ENCODE results near the gene TBRG1.
"Not testable (repeated sequence)": the region's sequence is repeated elsewhere in the genome, so short reads cannot be mapped to it uniquely, and the experiment has no call there.

The TBRG1 gene

GRCh38 chr11:124602193-124602592, 20.5 kb upstream of the TBRG1 start:
- no peak overlapping the region for H3K9ac ChIP-seq (ENCODE audit: insufficient read length, low read depth)
- DNase-seq (ENCODE audit: low read depth, low spot score) = no peak
- TF ChIP-seq SUZ12 (IDR thresholded peaks at IDR 0.05; ENCODE audit: extremely low read depth, insufficient read depth, insufficient read length) (no peak), ZNF274 (IDR thresholded peaks at IDR 0.05; ENCODE audit: low read depth, low read length) (no peak), YY1 (IDR thresholded peaks at IDR 0.05; ENCODE audit: insufficient read depth, insufficient read length) (no peak)

GRCh38 chr11:124602723-124603122, 19.9 kb upstream of the TBRG1 start:
- not testable (repeated sequence) for H3K4me1 ChIP-seq (ENCODE audit: insufficient read depth, insufficient read length); H3K9me3 ChIP-seq (ENCODE audit: insufficient read depth, low read length); H3K27me3 ChIP-seq (ENCODE audit: insufficient read depth, insufficient read length); H3K4me3 ChIP-seq (ENCODE audit: insufficient read length, low read depth); DNase-seq (ENCODE audit: low read depth, low spot score); H3K36me3 ChIP-seq (ENCODE audit: insufficient read depth, insufficient read length, low read length); H3K9ac ChIP-seq (ENCODE audit: insufficient read length, low read depth)

More at GRCh38 chr11:124602193-124602592, 20.5 kb upstream of the TBRG1 start:
- Histone ChIP-seq H3K9me3 (ENCODE audit: insufficient read depth, low read length) (no peaks in the 10 kb centered on the region), H3K4me1 (ENCODE audit: insufficient read depth, insufficient read length) (no peaks in the 10 kb centered on the region), H3K36me3 (ENCODE audit: insufficient read depth, insufficient read length, low read length) (no peaks in the 10 kb centered on the region), H3K27me3 (ENCODE audit: insufficient read depth, insufficient read length) (no peaks in the 10 kb centered on the region), H3K4me3 (ENCODE audit: insufficient read length, low read depth) (no peak overlapping the region)

GRCh38 chr11:124605719-124606118, 16.9 kb upstream of the TBRG1 start:
- DNase-seq (ENCODE audit: low read depth, low spot score) = no peak
- Histone ChIP-seq H3K27me3 (ENCODE audit: insufficient read depth, insufficient read length) (no peaks in the 10 kb centered on the region), H3K4me1 (ENCODE audit: insufficient read depth, insufficient read length) (no peaks in the 10 kb centered on the region), H3K9ac (ENCODE audit: insufficient read length, low read depth) (no peak overlapping the region), H3K4me3 (ENCODE audit: insufficient read length, low read depth) (no peak overlapping the region), H3K9me3 (ENCODE audit: insufficient read depth, low read length) (no peaks in the 10 kb centered on the region), H3K36me3 (ENCODE audit: insufficient read depth, insufficient read length, low read length) (no peaks in the 10 kb centered on the region)
- TF ChIP-seq ZNF274 (IDR thresholded peaks at IDR 0.05; ENCODE audit: low read depth, low read length) (no peak), YY1 (IDR thresholded peaks at IDR 0.05; ENCODE audit: insufficient read depth, insufficient read length) (no peak)

GRCh38 chr11:124608147-124608546, 14.5 kb upstream of the TBRG1 start:
- no peak overlapping the region for H3K9ac ChIP-seq (ENCODE audit: insufficient read length, low read depth)
- no peaks in the 10 kb centered on the region for H3K9me3 ChIP-seq (ENCODE audit: insufficient read depth, low read length)
- H3K36me3 ChIP-seq (ENCODE audit: insufficient read depth, insufficient read length, low read length) = no peaks in the 10 kb centered on the region
- TF ChIP-seq YY1 (IDR thresholded peaks at IDR 0.05; ENCODE audit: insufficient read depth, insufficient read length) (no peak), ZNF274 (IDR thresholded peaks at IDR 0.05; ENCODE audit: low read depth, low read length) (no peak), SUZ12 (IDR thresholded peaks at IDR 0.05; ENCODE audit: extremely low read depth, insufficient read depth, insufficient read length) (no peak)
- DNase-seq (ENCODE audit: low read depth, low spot score) = no peak
- H3K27me3 ChIP-seq (ENCODE audit: insufficient read depth, insufficient read length) = no peaks in the 10 kb centered on the region
- H3K4me3 ChIP-seq (ENCODE audit: insufficient read length, low read depth) = no peak overlapping the region
- H3K4me1 ChIP-seq (ENCODE audit: insufficient read depth, insufficient read length) = no peaks in the 10 kb centered on the region

- Histone ChIP-seq H3K27me3 (ENCODE audit: insufficient read depth, insufficient read length) (no peaks in the 10 kb centered on the region), H3K36me3 (ENCODE audit: insufficient read depth, insufficient read length, low read length) (no peaks in the 10 kb centered on the region), H3K9ac (ENCODE audit: insufficient read length, low read depth) (no peak overlapping the region), H3K9me3 (ENCODE audit: insufficient read depth, low read length) (no peaks in the 10 kb centered on the region), H3K4me1 (ENCODE audit: insufficient read depth, insufficient read length) (no peaks in the 10 kb centered on the region), H3K4me3 (ENCODE audit: insufficient read length, low read depth) (no peak overlapping the region)
- no peak for DNase-seq (ENCODE audit: low read depth, low spot score)
- no peak for TF ChIP-seq SUZ12 (IDR thresholded peaks at IDR 0.05; ENCODE audit: extremely low read depth, insufficient read depth, insufficient read length)
- no peak for TF ChIP-seq YY1 (IDR thresholded peaks at IDR 0.05; ENCODE audit: insufficient read depth, insufficient read length)
- TF ChIP-seq ZNF274 (IDR thresholded peaks at IDR 0.05; ENCODE audit: low read depth, low read length) = no peak
Observed at GRCh38 chr11:124610295-124610694, 12.4 kb upstream of the TBRG1 start.

- no peak for DNase-seq (ENCODE audit: low read depth, low spot score)
- Histone ChIP-seq H3K9ac (ENCODE audit: insufficient read length, low read depth) (no peak within 1 kb of the TSS), H3K4me3 (ENCODE audit: insufficient read length, low read depth) (no peak within 1 kb of the TSS), H3K9me3 (ENCODE audit: insufficient read depth, low read length) (no peaks in the 10 kb centered on the region), H3K27me3 (ENCODE audit: insufficient read depth, insufficient read length) (no peaks in the 10 kb centered on the region), H3K4me1 (ENCODE audit: insufficient read depth, insufficient read length) (no peaks in the 10 kb centered on the region), H3K36me3 (ENCODE audit: insufficient read depth, insufficient read length, low read length) (no peaks in the 10 kb centered on the region)
- no peak for TF ChIP-seq SUZ12 (IDR thresholded peaks at IDR 0.05; ENCODE audit: extremely low read depth, insufficient read depth, insufficient read length)
- no peak for TF ChIP-seq ZNF274 (IDR thresholded peaks at IDR 0.05; ENCODE audit: low read depth, low read length)
- TF ChIP-seq YY1 (IDR thresholded peaks at IDR 0.05; ENCODE audit: insufficient read depth, insufficient read length) = no peak
Observed at GRCh38 chr11:124611064-124611463, 11.6 kb upstream of the TBRG1 start, which contains the start of gene PANX3. Gene PANX3 (plus strand): TSS chr11:124611428. CDS start chr11:124611557, 129 bp downstream.

GRCh38 chr11:124612045-124612444, 10.6 kb upstream of the TBRG1 start:
- H3K9me3 ChIP-seq (ENCODE audit: insufficient read depth, low read length) = no peaks in the 10 kb centered on the region
- no peak for TF ChIP-seq SUZ12 (IDR thresholded peaks at IDR 0.05; ENCODE audit: extremely low read depth, insufficient read depth, insufficient read length)
- no peak for TF ChIP-seq ZNF274 (IDR thresholded peaks at IDR 0.05; ENCODE audit: low read depth, low read length)
- no peak for TF ChIP-seq YY1 (IDR thresholded peaks at IDR 0.05; ENCODE audit: insufficient read depth, insufficient read length)
- no peaks in the 10 kb centered on the region for H3K4me1 ChIP-seq (ENCODE audit: insufficient read depth, insufficient read length)
- H3K36me3 ChIP-seq (ENCODE audit: insufficient read depth, insufficient read length, low read length) = no peaks in the 10 kb centered on the region
- DNase-seq (ENCODE audit: low read depth, low spot score) = no peak
- H3K9ac ChIP-seq (ENCODE audit: insufficient read length, low read depth) = no peak overlapping the region
- H3K27me3 ChIP-seq (ENCODE audit: insufficient read depth, insufficient read length) = no peaks in the 10 kb centered on the region
- H3K4me3 ChIP-seq (ENCODE audit: insufficient read length, low read depth) = no peak overlapping the region

Data from NT2/D1 (cell line).